SK-N-MC (cell line): ENCODE data around the gene HRH4.
A peak's percentile ranks its signal among the peaks of the same experiment; 100 is the strongest.

Experiments used
- DNase-seq: peaks from one replicate; pipeline ENCODE4 v3.0.0-alpha.2; 2011; ENCODE audit warnings: low read depth, low spot score
- H3K27ac ChIP-seq: fragments of 200-600 bp; sonication (generic); 2 replicates; pipeline ENCODE4 v1.5.1; 2016; ENCODE audit warnings: mixed run types
- H3K36me3 ChIP-seq: fragments of 200-600 bp; sonication (generic); 2 replicates; pipeline ENCODE4 v1.6.1; 2017; ENCODE audit warnings: antibody characterized with exemption, low read length, mixed read lengths; ENCODE audit not compliant: insufficient read depth
- H3K4me3 ChIP-seq: fragments of 200-600 bp; sonication (generic); 2 replicates; pipeline ENCODE4 v1.5.1; 2016
- H3K9ac ChIP-seq: fragments of 200-600 bp; sonication (generic); 2 replicates; pipeline ENCODE4 v1.8.0; 2017; ENCODE audit warnings: mixed run types, mixed read lengths; ENCODE audit not compliant: insufficient read length
- H3K9me3 ChIP-seq: fragments of 200-600 bp; sonication (generic); 2 replicates; pipeline ENCODE4 v1.6.1; 2017; ENCODE audit warnings: low read depth, mild to moderate bottlenecking, antibody characterized with exemption, low read length, moderate library complexity, mixed read lengths
- EZH2 ChIP-seq: fragments of 200-600 bp; sonication (generic); IDR thresholded peaks from one replicate; pipeline ENCODE4 v1.6.1; 2017; ENCODE audit warnings: antibody characterized with exemption
- FOXP2 ChIP-seq: optimal IDR thresholded peaks from 2 replicates; pipeline ENCODE3; 2011; ENCODE audit warnings: mild to moderate bottlenecking, moderate library complexity; ENCODE audit not compliant: insufficient read depth; ENCODE audit errors: extremely low read length, control extremely low read depth
- POLR2AphosphoS5 ChIP-seq: IDR thresholded peaks from 2 replicates; pipeline ENCODE4 v1.6.1; 2012; ENCODE audit warnings: mild to moderate bottlenecking, low read depth, low read length, borderline replicate concordance

Gene HRH4

GRCh38 chr18:24506175-24506574 lies 45.7 kb downstream of the HRH4 start:
- Histone ChIP-seq H3K9ac (no peak overlapping the region), H3K36me3 (no peaks in the 10 kb centered on the region), H3K9me3 (no peaks in the 10 kb centered on the region), H3K4me3 (no peak overlapping the region), H3K27ac (no peak overlapping the region)
- no peak for TF ChIP-seq EZH2
- TF ChIP-seq POLR2AphosphoS5: no peak
- no peak for DNase-seq

- TF ChIP-seq POLR2AphosphoS5: no peak
- no peak for TF ChIP-seq FOXP2
- TF ChIP-seq EZH2: no peak
- H3K27ac ChIP-seq: no peak overlapping the region
- no peak for DNase-seq
- H3K9me3 ChIP-seq: no peaks in the 10 kb centered on the region
- no peak overlapping the region for H3K4me3 ChIP-seq
- no peaks in the 10 kb centered on the region for H3K36me3 ChIP-seq
- H3K9ac ChIP-seq: no peak overlapping the region
These were observed 49.0 kb downstream of the HRH4 start for GRCh38 chr18:24509435-24509834.

- TF ChIP-seq POLR2AphosphoS5 (no peak), EZH2 (no peak), FOXP2 (no peak)
- Histone ChIP-seq H3K4me3 (no peak overlapping the region), H3K9me3 (no peaks in the 10 kb centered on the region), H3K27ac (no peak overlapping the region), H3K36me3 (no peaks in the 10 kb centered on the region), H3K9ac (no peak overlapping the region)
- peak; percentile 8 for DNase-seq
These were observed 54.0 kb downstream of the HRH4 start for GRCh38 chr18:24514439-24514838.

GRCh38 chr18:24515721-24516120 lies 55.3 kb downstream of the HRH4 start:
- Histone ChIP-seq H3K27ac (no peak overlapping the region), H3K9ac (no peak overlapping the region), H3K36me3 (no peaks in the 10 kb centered on the region), H3K4me3 (no peak overlapping the region), H3K9me3 (no peaks in the 10 kb centered on the region)
- DNase-seq: no peak
- TF ChIP-seq EZH2 (no peak), POLR2AphosphoS5 (no peak), FOXP2 (no peak)

GRCh38 chr18:24516261-24516660 lies 55.8 kb downstream of the HRH4 start:
- Histone ChIP-seq H3K9ac (no peak overlapping the region), H3K36me3 (no peaks in the 10 kb centered on the region), H3K9me3 (no peaks in the 10 kb centered on the region), H3K4me3 (no peak overlapping the region), H3K27ac (no peak overlapping the region)
- TF ChIP-seq POLR2AphosphoS5 (no peak), EZH2 (no peak), FOXP2 (no peak)
- DNase-seq: no peak

- no peak overlapping the region for H3K4me3 ChIP-seq
- no peaks in the 10 kb centered on the region for H3K9me3 ChIP-seq
- no peak for DNase-seq
- no peak overlapping the region for H3K27ac ChIP-seq
- no peaks in the 10 kb centered on the region for H3K36me3 ChIP-seq
- TF ChIP-seq POLR2AphosphoS5 (no peak), EZH2 (no peak), FOXP2 (no peak)
- H3K9ac ChIP-seq: no peak overlapping the region
These were observed 57.1 kb downstream of the HRH4 start for GRCh38 chr18:24517554-24517953.

GRCh38 chr18:24518596-24518995 lies 58.2 kb downstream of the HRH4 start:
- TF ChIP-seq POLR2AphosphoS5 (no peak), FOXP2 (no peak), EZH2 (no peak)
- Histone ChIP-seq H3K4me3 (no peak overlapping the region), H3K9ac (no peak overlapping the region)

More at GRCh38 chr18:24518596-24518995, 58.2 kb downstream of the HRH4 start:
- DNase-seq: no peak
- no peak overlapping the region for H3K27ac ChIP-seq
- no peaks in the 10 kb centered on the region for H3K36me3 ChIP-seq
- H3K9me3 ChIP-seq: no peaks in the 10 kb centered on the region
